SH-SY5Y (cell line): ENCODE results near the gene TTF1.

ENCODE experiments used
- GATA2 ChIP-seq: IDR thresholded peaks from 2 replicates; pipeline ENCODE4 v1.6.1; 2011; ENCODE audit warnings: mild to moderate bottlenecking, low read depth, low read length
- GATA3 ChIP-seq: IDR thresholded peaks from 2 replicates; pipeline ENCODE4 v1.6.1; 2011; ENCODE audit warnings: low read depth, mild to moderate bottlenecking, low read length, moderate library complexity

DNA sequence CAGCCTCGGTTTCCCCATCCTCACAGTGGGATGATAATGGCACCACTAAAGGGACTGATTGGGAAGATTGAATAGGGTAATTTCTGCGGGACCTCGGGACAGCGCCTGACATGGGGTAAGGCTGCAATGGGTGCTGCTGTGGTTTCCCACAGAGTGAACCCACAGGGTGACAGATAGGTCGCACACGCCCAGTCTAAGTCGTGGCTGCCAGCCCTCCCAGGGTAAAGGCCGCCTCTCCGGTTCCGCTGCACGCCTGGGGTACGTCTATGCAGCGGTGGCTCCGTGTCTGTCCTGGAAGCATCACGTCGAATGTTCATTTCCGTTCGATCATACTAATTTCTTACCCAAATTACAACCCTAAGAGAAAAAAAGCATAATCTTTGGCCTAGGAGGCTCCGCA lies 4.0 kb upstream of the TTF1 start:
- TF ChIP-seq GATA2, result no peak
- no peak for TF ChIP-seq GATA3
